Upper lobe of left lung (tissue), 4 donors: ENCODE data around the gene PLA2G5.

Experiments
- POLR2A ChIP-seq, 4 donors: fragments of 450-650 bp; IDR thresholded peaks; one replicate each; pipeline ENCODE4 v1.5.1; 2016 to 2017; ENCODE audit warnings: antibody characterized with exemption in 4 of 4, mild to moderate bottlenecking in 2 of 4
- TF ChIP-seq, protein P1 (sequence below), 6 experiments: fragments of 450-650 bp in 4 of 6; fragments of 200-600 bp in 2 of 6; sonication (generic) in 2 of 6; IDR thresholded peaks; one replicate each; pipeline ENCODE4 v1.5.1; 2016 to 2019; ENCODE audit warnings: antibody characterized with exemption in 6 of 6

DNA sequence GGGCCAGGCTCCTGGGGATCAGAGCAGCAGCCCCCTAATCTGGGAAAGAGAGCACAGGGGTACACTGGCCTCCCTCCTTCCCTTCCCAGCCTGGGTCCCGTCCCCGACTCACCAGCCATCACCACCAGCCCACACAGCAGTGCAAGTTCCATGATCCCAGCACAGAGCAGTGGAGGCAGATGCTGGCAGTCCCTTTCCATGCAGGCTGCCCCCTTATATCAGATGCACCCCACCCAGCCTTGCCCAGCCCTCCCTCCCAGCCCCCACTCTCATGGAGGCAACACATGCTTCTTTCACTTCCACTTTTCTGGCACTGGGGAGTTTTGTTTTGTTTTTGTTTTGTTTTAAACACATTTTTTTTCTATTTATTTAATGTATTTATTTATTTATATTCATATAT lies 49.4 kb downstream of the PLA2G5 start, which contains the start of gene PLA2G2D:
- TF ChIP-seq, protein P1, sequence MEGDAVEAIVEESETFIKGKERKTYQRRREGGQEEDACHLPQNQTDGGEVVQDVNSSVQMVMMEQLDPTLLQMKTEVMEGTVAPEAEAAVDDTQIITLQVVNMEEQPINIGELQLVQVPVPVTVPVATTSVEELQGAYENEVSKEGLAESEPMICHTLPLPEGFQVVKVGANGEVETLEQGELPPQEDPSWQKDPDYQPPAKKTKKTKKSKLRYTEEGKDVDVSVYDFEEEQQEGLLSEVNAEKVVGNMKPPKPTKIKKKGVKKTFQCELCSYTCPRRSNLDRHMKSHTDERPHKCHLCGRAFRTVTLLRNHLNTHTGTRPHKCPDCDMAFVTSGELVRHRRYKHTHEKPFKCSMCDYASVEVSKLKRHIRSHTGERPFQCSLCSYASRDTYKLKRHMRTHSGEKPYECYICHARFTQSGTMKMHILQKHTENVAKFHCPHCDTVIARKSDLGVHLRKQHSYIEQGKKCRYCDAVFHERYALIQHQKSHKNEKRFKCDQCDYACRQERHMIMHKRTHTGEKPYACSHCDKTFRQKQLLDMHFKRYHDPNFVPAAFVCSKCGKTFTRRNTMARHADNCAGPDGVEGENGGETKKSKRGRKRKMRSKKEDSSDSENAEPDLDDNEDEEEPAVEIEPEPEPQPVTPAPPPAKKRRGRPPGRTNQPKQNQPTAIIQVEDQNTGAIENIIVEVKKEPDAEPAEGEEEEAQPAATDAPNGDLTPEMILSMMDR (IDR thresholded peaks at IDR 0.05), result no peak
- no peak for TF ChIP-seq POLR2A (IDR thresholded peaks at IDR 0.05)
